NCI-H1694 treated with DMSO at 0.1 percent for 48 hours (cell line): ENCODE results near the gene SMG1.

Source experiments
- DNase-seq: peaks from one replicate; lab custom pipeline; 2025; lab: John Stamatoyannopoulos, UW

The SMG1 gene

GRCh38 chr16:18846416-18846815 lies 79.8 kb downstream of the SMG1 start:
- DNase-seq: no peak

- DNase-seq: no peak
Observed at GRCh38 chr16:18842565-18842964, 83.6 kb downstream of the SMG1 start.

DNA sequence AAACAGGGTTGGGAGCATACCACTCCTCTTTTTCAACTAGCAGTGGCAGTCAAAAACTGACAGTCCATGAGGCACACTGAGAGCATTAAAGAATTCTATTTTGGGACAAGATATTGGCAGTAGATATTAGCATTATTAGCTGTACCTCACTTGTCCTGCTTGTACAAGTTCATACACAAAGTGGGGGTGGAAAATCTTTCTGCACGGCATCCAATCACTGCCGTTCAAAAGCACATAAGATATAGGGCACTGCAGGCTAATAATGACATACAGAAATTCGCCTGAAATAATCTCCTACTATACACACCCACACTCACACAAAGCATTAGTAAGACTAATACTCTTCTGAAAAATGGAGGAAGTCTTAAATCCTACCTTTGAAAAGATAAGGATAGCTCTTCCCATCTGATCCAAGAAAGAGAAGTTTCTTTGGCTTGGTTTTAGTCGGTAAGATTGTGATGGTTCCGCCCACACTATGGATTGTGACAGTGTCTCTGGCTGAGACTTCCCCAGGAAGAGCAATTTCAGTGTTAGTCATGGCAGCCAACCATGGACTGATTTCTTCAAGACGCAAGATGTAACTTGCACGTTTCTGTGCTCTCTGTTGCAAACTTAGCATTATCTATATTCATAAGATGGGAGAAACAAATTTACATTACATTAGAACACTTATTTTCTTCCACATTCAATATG lies 84.2 kb downstream of the SMG1 start:
- no peak for DNase-seq

- DNase-seq: no peak
Observed at GRCh38 chr16:18839555-18839954, 86.7 kb downstream of the SMG1 start.

DNA sequence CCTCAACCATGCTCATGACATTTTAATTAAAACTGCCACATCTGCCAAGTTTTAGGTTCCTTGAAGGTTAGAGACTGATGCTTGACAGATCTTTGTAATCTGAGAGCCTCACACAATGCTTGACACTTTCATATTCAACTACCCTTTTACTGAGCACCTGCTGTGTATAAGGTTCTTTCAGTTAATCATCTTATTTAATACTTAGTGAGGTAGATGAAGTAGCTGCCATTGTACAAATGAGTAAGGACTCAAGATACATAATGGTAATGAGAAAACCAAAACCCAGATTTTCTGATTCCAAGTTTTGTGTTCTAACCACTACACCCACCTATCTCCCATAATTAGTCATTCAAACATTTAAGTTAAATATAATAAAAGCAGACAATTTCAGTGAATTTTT lies 89.5 kb downstream of the SMG1 start:
- no peak for DNase-seq

- no peak for DNase-seq
Observed at GRCh38 chr16:18834864-18835263, 91.3 kb downstream of the SMG1 start.

- no peak for DNase-seq
Observed at GRCh38 chr16:18833707-18834505, 92.3 kb downstream of the SMG1 start.

- DNase-seq: no peak
Observed at GRCh38 chr16:18832613-18833012, 93.6 kb downstream of the SMG1 start.

- DNase-seq: no peak
Observed at GRCh38 chr16:18832006-18832405, 94.2 kb downstream of the SMG1 start.

DNA sequence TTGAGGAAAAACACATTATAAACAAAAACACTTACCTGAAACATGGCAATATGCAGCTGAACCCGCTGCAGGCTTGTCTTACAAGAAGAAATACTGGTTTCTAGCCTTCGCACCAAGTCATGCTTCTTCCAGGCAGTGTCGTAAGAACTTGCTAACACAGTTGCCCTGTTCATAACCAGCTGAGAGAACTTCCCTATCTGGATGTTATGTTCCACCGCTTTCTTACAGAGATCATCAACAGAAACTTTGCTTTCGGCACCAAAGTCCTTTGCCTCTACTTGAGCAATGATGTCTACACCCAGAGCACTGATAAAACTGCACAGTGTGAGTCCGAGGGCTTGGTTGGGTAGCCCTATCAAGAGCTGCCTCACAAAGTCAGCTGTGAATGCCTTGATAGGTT lies 97.0 kb downstream of the SMG1 start:
- DNase-seq: no peak

DNA sequence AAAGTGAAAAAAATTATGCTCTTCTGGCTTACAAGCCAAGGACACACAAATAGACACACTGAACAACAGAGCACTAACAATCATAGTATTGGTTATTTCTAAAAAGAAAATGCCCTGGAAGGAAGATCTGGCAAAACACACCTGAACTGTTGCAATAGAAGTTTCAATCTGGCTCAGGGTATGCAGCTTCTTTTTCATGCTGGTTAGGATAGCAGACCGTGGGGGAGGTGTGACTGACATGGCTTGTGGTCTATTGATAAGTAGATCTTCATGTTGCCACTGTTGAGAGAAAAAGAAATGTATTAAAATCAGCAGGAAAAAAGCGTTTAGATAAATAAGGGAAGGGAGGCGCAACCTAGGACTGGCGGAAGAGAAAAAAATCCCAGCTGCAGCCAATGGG lies 98.3 kb downstream of the SMG1 start:
- no peak for DNase-seq

GRCh38 chr16:18816286-18816685 lies 109.9 kb downstream of the SMG1 start:
- DNase-seq: no peak

DNA sequence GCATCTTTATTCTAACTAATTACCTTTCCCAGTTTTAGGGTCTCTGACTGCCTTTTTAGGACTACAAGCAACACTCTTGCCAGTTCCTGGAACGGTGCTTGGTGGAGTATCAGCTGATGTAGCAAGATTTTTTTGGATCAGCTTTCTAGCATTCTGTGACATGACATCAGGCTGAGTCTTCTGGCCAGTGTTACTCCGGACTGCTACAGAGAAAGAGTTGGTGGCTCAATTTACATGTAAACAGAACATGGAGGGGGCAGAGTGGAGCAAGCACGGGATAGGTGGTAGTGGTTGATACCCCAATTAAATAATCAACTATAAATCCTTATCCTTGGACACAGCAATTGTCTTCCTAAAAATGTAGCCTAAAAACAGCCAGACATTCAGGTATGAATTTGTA lies 114.3 kb downstream of the SMG1 start:
- no peak for DNase-seq

DNA sequence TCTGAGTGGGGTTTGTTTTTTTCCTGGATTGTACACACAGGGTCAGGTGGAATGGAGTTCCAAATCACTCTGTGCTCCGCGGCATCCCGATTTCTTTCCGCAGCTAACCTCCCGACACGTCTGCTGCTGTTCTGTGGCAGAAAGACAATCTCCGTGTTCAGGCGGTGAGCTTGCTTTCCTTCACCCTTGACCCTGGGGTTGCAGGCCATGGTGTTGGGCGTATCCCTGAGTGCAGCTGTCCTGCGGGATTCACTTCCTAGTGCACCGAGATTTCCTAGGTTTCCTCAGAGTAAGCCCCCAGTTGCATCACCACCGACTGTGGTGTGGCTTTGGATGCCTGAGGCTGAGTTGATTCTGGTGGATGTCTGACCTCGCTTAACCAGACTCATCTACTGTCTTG lies 117.0 kb downstream of the SMG1 start:
- DNase-seq: no peak

DNA sequence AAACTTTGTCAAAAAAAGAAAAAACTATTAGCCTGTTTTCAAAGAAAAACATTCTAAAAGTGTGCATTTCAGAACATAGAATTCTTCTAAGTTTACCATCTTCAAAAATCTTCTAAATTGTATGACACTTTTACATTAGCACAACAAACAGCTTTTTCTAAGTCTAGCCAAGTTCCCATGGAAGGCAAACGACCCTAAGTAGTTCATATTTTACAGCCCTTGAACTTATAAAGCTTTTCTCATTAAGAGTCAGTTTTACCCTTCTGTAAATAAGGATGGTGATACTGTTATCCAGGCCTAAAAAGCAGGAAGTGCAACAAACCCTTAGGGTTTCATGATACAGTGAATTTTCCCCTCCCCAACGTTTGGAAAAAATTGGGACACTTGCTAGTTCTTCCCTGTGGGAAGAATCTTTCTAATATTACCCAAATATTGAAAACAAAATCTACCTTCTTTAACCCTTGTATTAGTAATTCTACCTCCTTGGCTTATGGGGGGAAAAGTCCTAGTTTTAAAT lies 120.9 kb downstream of the SMG1 start:
- no peak for DNase-seq

DNA sequence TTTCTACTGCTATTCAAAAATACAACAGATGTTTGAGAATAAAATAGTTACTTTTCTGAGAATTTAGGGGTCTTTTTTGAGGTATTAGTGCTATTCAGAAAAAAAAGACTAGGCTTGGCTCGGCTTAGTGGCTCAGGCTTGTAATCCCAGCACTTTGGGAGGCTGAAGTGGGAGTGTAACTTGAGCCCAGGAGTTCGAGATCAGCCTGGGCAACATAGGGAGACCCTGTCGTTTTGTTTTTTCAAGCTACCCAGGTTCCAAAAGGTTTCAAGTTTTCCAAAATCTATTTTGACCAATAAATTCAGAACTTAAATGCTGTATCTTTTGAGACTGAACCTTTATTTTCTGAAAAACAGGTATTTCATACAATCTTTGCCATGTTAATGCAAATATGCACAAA lies 121.7 kb downstream of the SMG1 start:
- no peak for DNase-seq

DNA sequence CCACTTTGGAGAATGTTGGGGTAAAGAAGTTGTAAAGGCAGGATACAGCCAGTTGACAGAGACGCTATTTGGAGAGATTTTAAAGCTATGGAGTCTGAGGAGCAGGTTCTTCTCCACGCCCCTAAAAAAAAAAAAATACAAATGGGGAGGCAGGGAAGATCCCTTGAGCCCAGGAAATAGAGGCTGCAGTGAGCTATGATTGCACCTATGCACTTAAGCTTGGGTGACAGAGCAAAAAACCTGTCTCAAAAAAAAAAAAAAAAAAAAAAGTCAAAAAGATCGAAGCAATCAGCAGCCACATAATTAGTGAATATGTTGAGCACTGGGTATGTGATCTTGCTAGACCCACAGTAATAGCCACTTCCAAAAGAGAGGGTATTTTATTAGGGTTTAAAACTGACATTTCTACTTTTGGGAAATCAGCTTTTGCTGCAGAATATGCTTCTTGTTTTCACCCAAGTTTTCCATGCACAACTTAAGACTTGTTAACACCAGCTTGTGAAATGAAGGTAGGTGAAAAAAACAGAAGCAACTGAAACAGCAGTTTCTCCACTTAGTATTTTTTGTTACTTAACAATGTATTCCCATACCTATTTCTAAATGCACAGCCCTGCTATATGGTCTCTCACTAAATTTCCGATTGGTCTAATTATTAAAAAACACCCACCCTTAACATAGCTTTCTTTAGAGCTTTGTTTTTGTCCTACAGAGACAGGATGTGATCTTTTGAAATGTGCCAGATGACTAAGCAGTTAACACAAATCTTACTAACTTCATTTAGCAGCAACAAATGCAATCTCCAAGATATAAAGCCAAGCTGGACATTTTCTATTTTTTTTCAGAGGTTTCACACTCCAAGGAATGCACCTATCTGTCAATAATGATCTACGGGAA lies 122.4 kb downstream of the SMG1 start:
- no peak for DNase-seq

- DNase-seq: no peak
Observed at GRCh38 chr16:18802767-18803343, 123.4 kb downstream of the SMG1 start.

DNA sequence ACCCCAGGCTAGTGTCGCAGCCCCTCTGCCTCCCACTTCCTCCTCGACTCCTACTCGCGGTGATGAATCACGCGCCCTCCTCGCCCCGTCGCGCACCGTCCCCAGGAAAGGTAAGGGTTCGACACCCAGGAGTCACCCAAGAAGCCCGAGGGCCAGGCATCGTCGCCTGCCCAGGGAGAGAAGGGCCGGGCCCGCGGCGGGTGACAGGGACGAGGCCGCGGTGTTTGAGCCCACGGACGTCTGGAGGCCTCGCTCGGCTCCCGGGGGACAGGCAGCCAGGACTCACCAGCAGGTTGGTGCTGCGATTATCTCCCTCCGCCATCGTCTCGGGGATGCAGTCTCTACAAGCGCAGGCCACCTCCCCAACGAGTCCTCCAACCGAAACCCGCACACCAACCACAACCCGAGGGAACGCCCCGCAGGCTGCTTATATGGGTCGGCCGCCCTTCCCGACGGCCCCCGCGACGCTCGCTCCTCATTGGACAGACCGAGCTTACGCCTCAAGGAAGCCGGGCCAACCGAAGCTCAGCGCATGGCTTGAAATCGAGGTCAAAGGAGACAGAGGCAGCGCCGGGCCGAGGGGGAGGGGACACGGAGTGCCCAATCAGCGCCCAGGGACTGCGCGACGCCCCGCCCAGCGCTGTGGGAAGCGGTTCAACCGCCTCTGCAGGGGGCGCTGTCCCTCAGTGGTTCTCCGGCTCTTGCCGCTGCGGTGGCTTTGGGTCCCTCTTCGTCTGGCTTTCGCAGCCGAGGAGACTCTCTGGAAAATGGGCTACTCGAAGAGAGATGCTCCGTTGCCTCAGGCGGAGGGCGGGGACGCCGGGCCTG lies 124.8 kb downstream of the SMG1 start, which contains the start of gene ARL6IP1:
Gene ARL6IP1 (minus strand): TSS at position 405 of the 828 bp plus-strand sequence. CDS start 83 bp downstream, at position 322.
- DNase-seq: peak; percentile 97

GRCh38 chr16:18800775-18801144 lies 125.4 kb downstream of the SMG1 start:
- no peak for DNase-seq

- DNase-seq: no peak
Observed at GRCh38 chr16:18800293-18800692, 125.9 kb downstream of the SMG1 start.
